Measurements from ENCODE around the gene JARID2. TPM values are rescaled to one million over a fixed set of nuclear protein-coding genes. Genes with fewer than 3 reads are reported as not detected.

The JARID2 gene
- total and polyA plus RNA-seq, 9 of the 15 experiments (the other 6 are each of a cell fraction or from before 2014, with no cell fraction given): 5.0 to 29.0 (median 15.6) TPM

GRCh38 chr6:15553736-15554294, 307.9 kb downstream of the JARID2 start (continued):
- TF ChIP-seq TFAP4 (CRISPR knock-in tag; IDR thresholded peaks at IDR 0.05; ENCODE audit: borderline replicate concordance): peak; percentile 18; the same call in 1 of the 2 replicates
- no peak for TF ChIP-seq CREB1 (IDR thresholded peaks at IDR 0.05)
- TF ChIP-seq CREB1 (CRISPR knock-in tag; IDR thresholded peaks at IDR 0.05): no peak
- no peak for TF ChIP-seq KDM1A (IDR thresholded peaks at IDR 0.05)
- no peak for TF ChIP-seq POLR2A (conservative IDR thresholded peaks at IDR 0.05)
- TF ChIP-seq NRF1 (conservative IDR thresholded peaks at IDR 0.05 in 1 of 2, IDR thresholded peaks at IDR 0.05 in 1 of 2): no peak
- TF ChIP-seq KDM5B (IDR thresholded peaks at IDR 0.05; ENCODE audit: insufficient replicate concordance, low read depth, low read length): no peak
- TF ChIP-seq NUFIP1 (IDR thresholded peaks at IDR 0.05; ENCODE audit: partially characterized antibody): no peak
- TF ChIP-seq HNRNPK (IDR thresholded peaks at IDR 0.05; ENCODE audit: low read depth, low read length, poor library complexity, severe bottlenecking): no peak
- TF ChIP-seq ZNF518B (CRISPR knock-in tag; IDR thresholded peaks at IDR 0.05): no peak
- no peak for TF ChIP-seq E2F6 (IDR thresholded peaks at IDR 0.05; ENCODE audit: borderline replicate concordance in 1 of 2, extremely low read depth in 1 of 2, insufficient read depth in 1 of 2, insufficient read length in 1 of 2, low read depth in 1 of 2, low read length in 1 of 2, poor library complexity in 1 of 2, severe bottlenecking in 1 of 2)
- TF ChIP-seq, protein P1, sequence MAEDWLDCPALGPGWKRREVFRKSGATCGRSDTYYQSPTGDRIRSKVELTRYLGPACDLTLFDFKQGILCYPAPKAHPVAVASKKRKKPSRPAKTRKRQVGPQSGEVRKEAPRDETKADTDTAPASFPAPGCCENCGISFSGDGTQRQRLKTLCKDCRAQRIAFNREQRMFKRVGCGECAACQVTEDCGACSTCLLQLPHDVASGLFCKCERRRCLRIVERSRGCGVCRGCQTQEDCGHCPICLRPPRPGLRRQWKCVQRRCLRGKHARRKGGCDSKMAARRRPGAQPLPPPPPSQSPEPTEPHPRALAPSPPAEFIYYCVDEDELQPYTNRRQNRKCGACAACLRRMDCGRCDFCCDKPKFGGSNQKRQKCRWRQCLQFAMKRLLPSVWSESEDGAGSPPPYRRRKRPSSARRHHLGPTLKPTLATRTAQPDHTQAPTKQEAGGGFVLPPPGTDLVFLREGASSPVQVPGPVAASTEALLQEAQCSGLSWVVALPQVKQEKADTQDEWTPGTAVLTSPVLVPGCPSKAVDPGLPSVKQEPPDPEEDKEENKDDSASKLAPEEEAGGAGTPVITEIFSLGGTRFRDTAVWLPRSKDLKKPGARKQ (CRISPR knock-in tag; IDR thresholded peaks at IDR 0.05): no peak
- no peak for TF ChIP-seq TBL1XR1 (IDR thresholded peaks at IDR 0.05; ENCODE audit: low read length in 2 of 2)
- no peak for TF ChIP-seq CCNT2 (IDR thresholded peaks at IDR 0.05; ENCODE audit: borderline replicate concordance, extremely low read depth, insufficient read length, low read depth, low read length)
- no peak for TF ChIP-seq GATA2 (CRISPR knock-in tag; IDR thresholded peaks at IDR 0.05)
- TF ChIP-seq NBN (IDR thresholded peaks at IDR 0.05; ENCODE audit: low read depth): 0 out of 2 replicates have a peak, but pooled peaks have one; percentile 39
- TF ChIP-seq BACH1 (tag; IDR thresholded peaks at IDR 0.05): peak; percentile 49; the same call in 1 of the 2 replicates
- TF ChIP-seq, protein P2, sequence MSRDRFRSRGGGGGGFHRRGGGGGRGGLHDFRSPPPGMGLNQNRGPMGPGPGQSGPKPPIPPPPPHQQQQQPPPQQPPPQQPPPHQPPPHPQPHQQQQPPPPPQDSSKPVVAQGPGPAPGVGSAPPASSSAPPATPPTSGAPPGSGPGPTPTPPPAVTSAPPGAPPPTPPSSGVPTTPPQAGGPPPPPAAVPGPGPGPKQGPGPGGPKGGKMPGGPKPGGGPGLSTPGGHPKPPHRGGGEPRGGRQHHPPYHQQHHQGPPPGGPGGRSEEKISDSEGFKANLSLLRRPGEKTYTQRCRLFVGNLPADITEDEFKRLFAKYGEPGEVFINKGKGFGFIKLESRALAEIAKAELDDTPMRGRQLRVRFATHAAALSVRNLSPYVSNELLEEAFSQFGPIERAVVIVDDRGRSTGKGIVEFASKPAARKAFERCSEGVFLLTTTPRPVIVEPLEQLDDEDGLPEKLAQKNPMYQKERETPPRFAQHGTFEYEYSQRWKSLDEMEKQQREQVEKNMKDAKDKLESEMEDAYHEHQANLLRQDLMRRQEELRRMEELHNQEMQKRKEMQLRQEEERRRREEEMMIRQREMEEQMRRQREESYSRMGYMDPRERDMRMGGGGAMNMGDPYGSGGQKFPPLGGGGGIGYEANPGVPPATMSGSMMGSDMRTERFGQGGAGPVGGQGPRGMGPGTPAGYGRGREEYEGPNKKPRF (IDR thresholded peaks at IDR 0.05; ENCODE audit: low read depth, low read length): no peak

Measured in K562 (cell line).